Trophoblast cell (in vitro differentiated cells and primary cell): Measurements from ENCODE around the gene CNKSR1.

ENCODE experiments used
- DNase-seq, 2 donors: peaks; one replicate each; pipeline ENCODE4 v3.0.0-alpha.2; 2016
- H2AFZ ChIP-seq: 2 replicates; pipeline ENCODE4 v1.6.1; 2013; ENCODE audit warnings: low read length, moderate library complexity, mild to moderate bottlenecking; ENCODE audit not compliant: insufficient read depth, poor library complexity
- H2AK5ac ChIP-seq: 2 replicates; pipeline ENCODE4 v1.6.1; 2013; ENCODE audit warnings: mild to moderate bottlenecking, low read length
- H2BK120ac ChIP-seq: 2 replicates; pipeline ENCODE4 v1.6.1; 2013; ENCODE audit warnings: low read length, mild to moderate bottlenecking, moderate library complexity; ENCODE audit not compliant: insufficient read depth, poor library complexity
- H2BK12ac ChIP-seq: 2 replicates; pipeline ENCODE4 v1.6.1; 2013; ENCODE audit warnings: mild to moderate bottlenecking, low read length, moderate library complexity
- H2BK5ac ChIP-seq: 2 replicates; pipeline ENCODE4 v1.6.1; 2013; ENCODE audit warnings: low read length, low read depth, moderate library complexity, mild to moderate bottlenecking; ENCODE audit not compliant: poor library complexity
- H3K14ac ChIP-seq: 2 replicates; pipeline ENCODE4 v1.6.1; 2013; ENCODE audit warnings: mild to moderate bottlenecking, low read length
- H3K18ac ChIP-seq: 2 replicates; pipeline ENCODE4 v1.6.1; 2013; ENCODE audit warnings: mild to moderate bottlenecking, low read length
- H3K23ac ChIP-seq: 2 replicates; pipeline ENCODE4 v1.6.1; 2013; ENCODE audit warnings: low read length
- H3K27ac ChIP-seq: 2 replicates; pipeline ENCODE4 v1.5.1; 2013; ENCODE audit warnings: low read depth, mild to moderate bottlenecking, inconsistent platforms, low read length, moderate library complexity
- H3K27me3 ChIP-seq: 2 replicates; pipeline ENCODE4 v1.6.1; 2013; ENCODE audit warnings: inconsistent platforms, mild to moderate bottlenecking, low read length, moderate library complexity; ENCODE audit not compliant: insufficient read depth
- H3K36me3 ChIP-seq, 2 experiments: 1 replicate in 1 of 2; 2 replicates in 1 of 2; pipeline ENCODE4 v1.6.1; 2013; ENCODE audit warnings: low read length in 2 of 2, mild to moderate bottlenecking in 2 of 2, moderate library complexity in 1 of 2; ENCODE audit not compliant: insufficient read depth in 2 of 2, control insufficient read depth in 1 of 2
- H3K4ac ChIP-seq: 2 replicates; pipeline ENCODE4 v1.6.1; 2013; ENCODE audit warnings: low read depth, mild to moderate bottlenecking, low read length, moderate library complexity
- H3K4me1 ChIP-seq, 2 experiments: 1 replicate in 1 of 2; 2 replicates in 1 of 2; pipeline ENCODE4 v1.6.1; 2013; ENCODE audit warnings: low read length in 2 of 2, mild to moderate bottlenecking in 2 of 2, moderate library complexity in 1 of 2; ENCODE audit not compliant: insufficient read depth in 2 of 2, control insufficient read depth in 1 of 2
- H3K4me2 ChIP-seq: 2 replicates; pipeline ENCODE4 v1.6.1; 2013; ENCODE audit warnings: inconsistent platforms, mild to moderate bottlenecking, low read length, moderate library complexity
- H3K4me3 ChIP-seq: 2 replicates; pipeline ENCODE4 v1.5.1; 2013; ENCODE audit warnings: mild to moderate bottlenecking, low read depth, low read length, inconsistent platforms
- H3K79me1 ChIP-seq: one replicate; pipeline ENCODE4 v1.6.1; 2013; ENCODE audit warnings: low read length
- H3K79me2 ChIP-seq: 2 replicates; pipeline ENCODE4 v1.6.1; 2013; ENCODE audit warnings: low read length, mild to moderate bottlenecking; ENCODE audit not compliant: control insufficient read depth, insufficient read depth, poor library complexity
- H3K9ac ChIP-seq: 2 replicates; pipeline ENCODE4 v1.6.1; 2013; ENCODE audit warnings: mild to moderate bottlenecking, low read length
- H3K9me3 ChIP-seq: 2 replicates; pipeline ENCODE4 v1.6.1; 2013; ENCODE audit warnings: low read depth, mild to moderate bottlenecking, control low read depth, inconsistent platforms, low read length; ENCODE audit not compliant: insufficient read depth
- H4K12ac ChIP-seq: 2 replicates; pipeline ENCODE4 v1.6.1; 2013; ENCODE audit warnings: low read depth, mild to moderate bottlenecking, low read length, moderate library complexity
- H4K8ac ChIP-seq: 2 replicates; pipeline ENCODE4 v1.6.1; 2013; ENCODE audit warnings: low read depth, mild to moderate bottlenecking, low read length, moderate library complexity
- H4K91ac ChIP-seq: one replicate; pipeline ENCODE4 v1.6.1; 2013; ENCODE audit warnings: low read depth, mild to moderate bottlenecking, low read length, moderate library complexity
- WGBS: extraction: QIAGEN DNeasy Blood & Tissue Kit; methylation state at CpG from one replicate; pipeline ENCODE4 v1.1.7; 2013; ENCODE audit warnings: missing lambda C conversion rate; ENCODE audit not compliant: insufficient read length, insufficient coverage; ENCODE audit errors: extremely low coverage; 5-methylcytosine and 5-hydroxymethylcytosine counted together

The CNKSR1 gene

DNA sequence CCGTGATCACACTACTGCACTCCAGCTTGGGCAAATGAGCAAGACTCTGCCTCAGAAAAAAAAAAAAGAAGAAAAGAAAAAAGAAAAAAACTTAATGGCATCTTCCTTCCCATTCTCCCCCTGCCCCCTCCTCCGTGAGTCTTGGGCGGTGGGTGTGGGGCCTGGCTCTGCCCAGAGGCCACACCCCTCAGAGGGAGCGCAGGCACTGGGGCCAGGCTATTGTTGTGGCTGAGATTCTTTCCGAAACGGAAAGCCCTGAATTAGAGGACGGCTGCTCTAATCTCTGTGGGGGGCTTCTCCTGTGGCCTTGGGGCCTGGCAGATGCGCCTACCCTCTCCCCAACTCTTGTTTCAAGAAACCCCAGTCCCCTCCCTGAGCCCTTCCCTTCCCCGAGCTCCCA, 22.5 kb upstream of the CNKSR1 start:
- Histone ChIP-seq H2AFZ (no peak overlapping the region), H3K4me3 (no peak overlapping the region), H3K4me1 (peaks cover 32 to 39% of the 10 kb centered on the region in 2 experiments)

DNA sequence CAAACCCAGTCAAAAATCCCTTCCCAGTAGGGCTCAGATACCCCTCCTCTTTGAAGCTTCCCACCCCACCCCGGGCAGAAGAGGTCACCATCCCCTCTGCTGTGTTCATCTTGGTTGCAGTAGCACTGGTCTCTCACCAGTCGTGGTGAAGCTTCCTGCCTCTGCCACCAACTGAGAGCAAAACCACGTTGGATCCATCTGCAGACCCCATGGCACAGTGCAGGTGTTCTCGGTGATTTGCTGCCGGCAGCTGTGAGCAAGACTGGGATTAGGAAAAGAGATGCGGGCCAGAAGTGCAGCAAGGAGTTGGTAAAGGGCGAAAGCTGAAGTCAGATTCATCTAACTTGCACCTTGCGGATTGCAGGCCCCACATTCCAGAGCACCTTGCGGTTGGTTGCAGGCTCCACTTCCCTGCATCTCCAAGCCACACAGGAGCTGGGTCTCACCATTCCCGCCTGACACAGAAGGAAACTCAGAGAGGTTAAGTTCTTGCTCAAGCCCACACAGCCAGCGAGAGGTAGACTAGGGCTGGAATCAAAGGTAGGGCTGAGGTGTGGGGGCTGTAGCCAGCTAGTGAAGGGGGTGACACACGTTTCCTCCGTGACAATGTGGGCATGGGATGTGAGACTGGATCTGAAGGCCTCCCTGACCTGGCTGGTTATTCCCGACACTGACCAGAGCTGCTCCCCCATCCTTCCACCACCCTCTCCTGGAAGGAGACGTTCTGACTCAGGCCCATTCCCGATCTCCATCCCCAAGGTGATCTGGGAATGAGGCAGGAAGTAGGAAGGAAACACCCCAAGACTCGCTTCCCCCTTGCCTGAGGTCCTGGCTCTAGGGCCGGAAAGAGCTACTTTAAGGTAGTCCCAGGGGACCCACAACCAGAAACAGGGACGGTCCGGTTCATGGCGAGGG, 21.7 kb upstream of the CNKSR1 start:
- H3K79me1 ChIP-seq, result peaks cover 11% of the 10 kb centered on the region
- H4K91ac ChIP-seq, result peak overlapping the region; percentile 73
- WGBS, result no CpG with 5 or more reads among the region's 21 CpGs
- H3K4me1 ChIP-seq, result peaks cover 32 to 41% of the 10 kb centered on the region in 2 experiments
- H4K12ac ChIP-seq, result no peak overlapping the region
- H4K8ac ChIP-seq, result no peak overlapping the region
- DNase-seq, result no peak
- H3K18ac ChIP-seq, result no peak overlapping the region
- no peak overlapping the region for H3K23ac ChIP-seq
- H3K9ac ChIP-seq, result no peak overlapping the region
- no peak overlapping the region for H2BK5ac ChIP-seq
- no peak overlapping the region for H3K4ac ChIP-seq
- H3K4me3 ChIP-seq, result no peak overlapping the region
- H3K36me3 ChIP-seq, result no peaks in the 10 kb centered on the region
- H2BK12ac ChIP-seq, result peak overlapping the region; percentile 21
- H2AK5ac ChIP-seq, result peak overlapping the region; percentile 37
- H3K27ac ChIP-seq, result no peak overlapping the region
- H2BK120ac ChIP-seq, result no peak overlapping the region
- peak overlapping the region; percentile 63 for H3K4me2 ChIP-seq
- no peak overlapping the region for H3K14ac ChIP-seq
- H2AFZ ChIP-seq, result no peak overlapping the region
- no peaks in the 10 kb centered on the region for H3K9me3 ChIP-seq
- peaks cover 3% of the 10 kb centered on the region for H3K27me3 ChIP-seq
- H3K79me2 ChIP-seq, result no peaks in the 10 kb centered on the region

More for the DNA sequence above, 22.5 kb upstream of the CNKSR1 start:
- Histone ChIP-seq H3K27me3 (no peaks in the 10 kb centered on the region), H4K8ac (no peak overlapping the region), H2BK5ac (no peak overlapping the region), H4K91ac (no peak overlapping the region), H3K4ac (no peak overlapping the region), H3K27ac (no peak overlapping the region), H3K79me1 (peaks cover 11% of the 10 kb centered on the region), H2BK12ac (no peak overlapping the region), H2AK5ac (no peak overlapping the region), H3K79me2 (no peaks in the 10 kb centered on the region), H2BK120ac (no peak overlapping the region), H3K9me3 (no peaks in the 10 kb centered on the region), H3K9ac (no peak overlapping the region), H3K36me3 (no peaks in the 10 kb centered on the region), H3K14ac (no peak overlapping the region), H3K4me2 (no peak overlapping the region), H3K18ac (no peak overlapping the region), H4K12ac (no peak overlapping the region), H3K23ac (no peak overlapping the region)
- no peak for DNase-seq
- WGBS, result no CpG with 5 or more reads among the region's 9 CpGs

DNA sequence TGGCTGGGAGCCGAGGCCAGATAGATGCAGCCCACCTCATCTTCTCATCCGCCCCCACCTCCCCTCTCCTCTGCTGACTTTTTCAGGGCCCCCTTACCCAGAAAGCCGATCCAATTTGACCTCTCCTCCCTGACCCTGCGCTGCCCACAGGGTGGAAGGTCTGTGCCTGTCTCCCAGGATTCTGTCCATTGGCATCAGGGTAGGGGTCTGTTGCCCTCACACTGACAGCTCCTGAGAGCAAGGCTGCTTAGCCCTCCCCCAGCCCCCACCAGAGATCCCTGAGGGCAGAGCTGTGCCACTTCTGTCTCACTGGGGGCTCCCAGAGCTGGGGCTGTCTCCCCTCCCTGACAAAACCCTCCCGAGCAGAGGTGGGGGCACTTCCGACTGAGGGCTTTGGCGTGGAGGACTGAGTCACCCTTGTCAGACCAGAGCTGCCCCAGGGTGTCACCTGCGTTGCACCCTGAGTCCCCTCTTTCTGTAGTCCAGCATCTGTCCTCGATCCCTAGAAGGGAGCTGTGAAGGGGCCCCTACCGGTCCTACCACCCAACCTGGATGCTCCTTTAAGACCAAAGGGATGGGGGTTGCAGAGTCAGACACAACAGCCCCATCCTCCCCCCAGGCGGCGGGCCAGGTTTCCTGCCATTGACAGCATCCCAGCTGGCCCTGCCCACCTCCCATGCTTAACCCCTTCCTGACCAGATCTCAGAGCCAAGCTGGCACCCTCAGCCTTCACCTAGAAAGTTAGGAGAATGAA, 20.8 kb upstream of the CNKSR1 start:
- Histone ChIP-seq H4K12ac (no peak overlapping the region), H3K79me2 (peaks cover 2% of the 10 kb centered on the region), H3K4me1 (peaks cover 39 to 46% of the 10 kb centered on the region in 2 experiments), H3K4ac (no peak overlapping the region), H3K14ac (peak overlapping the region; percentile 18), H3K79me1 (peaks cover 13% of the 10 kb centered on the region), H4K91ac (peak overlapping the region; percentile 73), H2BK12ac (peak overlapping the region; percentile 20), H2BK120ac (peak overlapping the region; percentile 16), H3K23ac (no peak overlapping the region), H3K4me3 (no peak overlapping the region), H4K8ac (no peak overlapping the region), H2AFZ (no peak overlapping the region), H3K4me2 (peak overlapping the region; percentile 63), H3K36me3 (no peaks in the 10 kb centered on the region), H3K27me3 (peaks cover 8% of the 10 kb centered on the region), H3K18ac (peak overlapping the region; percentile 1), H3K9ac (no peak overlapping the region), H2AK5ac (no peak overlapping the region), H2BK5ac (peak overlapping the region; percentile 7), H3K9me3 (no peaks in the 10 kb centered on the region), H3K27ac (no peak overlapping the region)
- DNase-seq, result no peak
- no CpG with 5 or more reads among the region's 12 CpGs for WGBS

DNA sequence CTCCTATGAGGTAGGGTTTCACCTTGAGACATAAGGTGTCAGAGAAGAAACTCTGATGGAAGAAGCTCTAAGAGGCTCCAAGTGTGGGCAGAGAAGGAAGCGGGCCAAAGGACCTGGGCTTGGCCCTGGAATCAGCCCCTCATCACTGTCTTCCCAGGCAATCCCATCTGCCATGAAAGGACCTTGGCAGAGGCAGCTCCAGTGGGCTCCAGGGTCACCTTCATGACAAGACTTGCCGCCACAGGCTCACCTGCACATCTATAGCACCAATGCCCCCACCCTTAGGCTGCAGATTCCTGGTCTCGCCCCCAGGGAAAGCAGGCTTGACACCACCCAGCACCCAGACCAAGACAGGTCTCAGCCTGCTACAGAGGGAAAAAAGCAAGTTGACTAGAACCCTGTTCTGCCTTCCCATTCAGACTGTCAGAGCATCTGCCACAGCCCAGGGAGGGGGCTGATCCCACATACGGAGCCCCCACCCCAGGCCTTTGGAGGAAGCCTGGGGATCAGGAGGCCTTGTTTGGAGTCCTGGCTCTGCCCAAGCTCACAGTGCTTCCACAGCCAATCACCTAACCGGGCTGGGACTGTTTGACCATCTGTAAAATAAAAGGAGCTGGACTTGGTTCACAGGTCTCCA, 18.9 kb upstream of the CNKSR1 start:
- Histone ChIP-seq H2AFZ (peak overlapping the region; percentile 11), H3K18ac (peak overlapping the region; percentile 25), H3K27me3 (peaks cover 18% of the 10 kb centered on the region), H3K9me3 (peaks cover 2% of the 10 kb centered on the region), H3K23ac (no peak overlapping the region), H3K79me2 (peaks cover 3% of the 10 kb centered on the region), H3K4me1 (peaks cover 40 to 52% of the 10 kb centered on the region in 2 experiments), H4K91ac (peak overlapping the region; percentile 72), H3K79me1 (peaks cover 15% of the 10 kb centered on the region), H3K14ac (peak overlapping the region; percentile 56), H2BK120ac (peak overlapping the region; percentile 48), H3K27ac (no peak overlapping the region), H3K9ac (no peak overlapping the region), H4K12ac (no peak overlapping the region), H2AK5ac (peak overlapping the region; percentile 44), H2BK5ac (peak overlapping the region; percentile 42), H3K36me3 (no peaks in the 10 kb centered on the region), H3K4ac (no peak overlapping the region), H3K4me3 (no peak overlapping the region), H2BK12ac (peak overlapping the region; percentile 91), H3K4me2 (no peak overlapping the region), H4K8ac (peak overlapping the region; percentile 49)
- no peak for DNase-seq
- no CpG with 5 or more reads among the region's 5 CpGs for WGBS
